Left renal pelvis (tissue), 4 donors: Measurements from ENCODE around the gene DTWD2. TPM values are rescaled to one million over a fixed set of nuclear protein-coding genes. Genes with fewer than 3 reads are reported as not detected.

Source experiments
- DNase-seq, 4 donors: peaks; one replicate each; pipeline ENCODE4 v3.0.0-alpha.2; 2013; ENCODE audit warnings: low read depth in 4 of 4, low spot score in 3 of 4
- polyA plus RNA-seq, 4 donors: library from polyadenylated mRNA; unstranded; fragments of 120-200 nt; gene quantifications; one replicate each; pipeline ENCODE4 v1.2.1, GENCODE V29; 2013; ENCODE audit not compliant: insufficient read length in 4 of 4

Gene DTWD2
- 10 to 100 TPM in 3 of 4 donors, 1 to 10 TPM in 1; 6.9 to 17.2 (median 14.4) TPM for polyA plus RNA-seq

- DNase-seq, result peak; percentile 90 to 93 (median 91)
These were observed at the start of gene DTWD2 for GRCh38 chr5:118987988-118988865. DTWD2 (minus strand) TSS chr5:118988547; CDS start chr5:118988511, 36 bp downstream.

GRCh38 chr5:119037496-119038215 is 49.3 kb upstream of the DTWD2 start:
- no peak for DNase-seq

- no peak for DNase-seq
These were observed 47.9 kb upstream of the DTWD2 start for GRCh38 chr5:119036101-119036762.

- DNase-seq, result no peak
These were observed 44.8 kb upstream of the DTWD2 start for GRCh38 chr5:119033135-119033534.

- no peak for DNase-seq
These were observed 44.3 kb upstream of the DTWD2 start for GRCh38 chr5:119032656-119033055.

- DNase-seq, result no peak
These were observed 43.6 kb upstream of the DTWD2 start for GRCh38 chr5:119031905-119032304.

GRCh38 chr5:119031011-119031886 is 42.9 kb upstream of the DTWD2 start:
- no peak for DNase-seq

GRCh38 chr5:119028575-119028974 is 40.2 kb upstream of the DTWD2 start:
- no peak for DNase-seq

- DNase-seq, result no peak
These were observed 34.4 kb upstream of the DTWD2 start for GRCh38 chr5:119022773-119023172.

- DNase-seq, result peak in 1 of 4 donors; percentile 16
These were observed 33.8 kb upstream of the DTWD2 start for GRCh38 chr5:119022017-119022745.

GRCh38 chr5:119021149-119021732 is 32.9 kb upstream of the DTWD2 start:
- no peak for DNase-seq

GRCh38 chr5:119019949-119020348 is 31.6 kb upstream of the DTWD2 start:
- DNase-seq, result no peak

- no peak for DNase-seq
These were observed 31.2 kb upstream of the DTWD2 start for GRCh38 chr5:119019501-119019900.

- DNase-seq, result no peak
These were observed 29.6 kb upstream of the DTWD2 start for GRCh38 chr5:119017994-119018393.

GRCh38 chr5:119016125-119016774 is 27.9 kb upstream of the DTWD2 start:
- no peak for DNase-seq

GRCh38 chr5:119011186-119011585 is 22.8 kb upstream of the DTWD2 start:
- no peak for DNase-seq

- no peak for DNase-seq
These were observed 21.9 kb upstream of the DTWD2 start for GRCh38 chr5:119010206-119010605.

GRCh38 chr5:119009131-119009530 is 20.8 kb upstream of the DTWD2 start:
- DNase-seq, result no peak

GRCh38 chr5:118999696-119000095 is 11.3 kb upstream of the DTWD2 start:
- no peak for DNase-seq
